SK-N-MC (cell line): Measurements from ENCODE around the gene QKI.

Experiments used
- EZH2 ChIP-seq: fragments of 200-600 bp; sonication (generic); IDR thresholded peaks from one replicate; pipeline ENCODE4 v1.6.1; 2017; ENCODE audit warnings: antibody characterized with exemption
- POLR2AphosphoS5 ChIP-seq: IDR thresholded peaks from 2 replicates; pipeline ENCODE4 v1.6.1; 2012; ENCODE audit warnings: mild to moderate bottlenecking, low read depth, low read length, borderline replicate concordance

GRCh38 chr6:163463180-163463579 is 48.7 kb downstream of the QKI start:
- TF ChIP-seq POLR2AphosphoS5 = no peak
- no peak for TF ChIP-seq EZH2
